Measurements from ENCODE around the gene FAM236C.
"Not testable (repeated sequence)": the region's sequence is repeated elsewhere in the genome, so short reads cannot be mapped to it uniquely, and the experiment has no call there.

DNA sequence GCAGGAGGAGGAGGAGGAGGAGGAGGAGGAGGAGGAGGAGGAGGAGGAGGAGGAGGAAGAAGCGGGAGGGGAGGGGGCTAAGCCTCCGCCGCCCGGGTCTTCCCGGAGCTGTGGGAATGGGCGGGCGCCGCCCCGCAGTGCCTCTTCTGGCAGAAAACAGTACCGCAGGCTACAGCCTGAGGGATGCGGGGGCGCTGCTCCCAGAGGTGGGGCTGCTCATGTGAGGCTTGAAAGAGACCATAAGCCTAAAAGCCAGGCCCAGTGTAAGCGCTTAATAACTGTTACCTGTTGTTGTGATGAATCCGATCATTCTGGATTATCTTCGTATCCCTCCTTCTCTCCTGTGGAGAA is 31.4 kb downstream of the FAM236C start, which contains the start of gene DMRTC1:
- TF ChIP-seq, protein P1, sequence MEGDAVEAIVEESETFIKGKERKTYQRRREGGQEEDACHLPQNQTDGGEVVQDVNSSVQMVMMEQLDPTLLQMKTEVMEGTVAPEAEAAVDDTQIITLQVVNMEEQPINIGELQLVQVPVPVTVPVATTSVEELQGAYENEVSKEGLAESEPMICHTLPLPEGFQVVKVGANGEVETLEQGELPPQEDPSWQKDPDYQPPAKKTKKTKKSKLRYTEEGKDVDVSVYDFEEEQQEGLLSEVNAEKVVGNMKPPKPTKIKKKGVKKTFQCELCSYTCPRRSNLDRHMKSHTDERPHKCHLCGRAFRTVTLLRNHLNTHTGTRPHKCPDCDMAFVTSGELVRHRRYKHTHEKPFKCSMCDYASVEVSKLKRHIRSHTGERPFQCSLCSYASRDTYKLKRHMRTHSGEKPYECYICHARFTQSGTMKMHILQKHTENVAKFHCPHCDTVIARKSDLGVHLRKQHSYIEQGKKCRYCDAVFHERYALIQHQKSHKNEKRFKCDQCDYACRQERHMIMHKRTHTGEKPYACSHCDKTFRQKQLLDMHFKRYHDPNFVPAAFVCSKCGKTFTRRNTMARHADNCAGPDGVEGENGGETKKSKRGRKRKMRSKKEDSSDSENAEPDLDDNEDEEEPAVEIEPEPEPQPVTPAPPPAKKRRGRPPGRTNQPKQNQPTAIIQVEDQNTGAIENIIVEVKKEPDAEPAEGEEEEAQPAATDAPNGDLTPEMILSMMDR (IDR thresholded peaks at IDR 0.05) = not testable (repeated sequence)
- TF ChIP-seq ZFX (IDR thresholded peaks at IDR 0.05; ENCODE audit: borderline replicate concordance) = not testable (repeated sequence)

Measured in 22Rv1 (cell line).